DMS114 treated with DMSO at 0.1 percent for 48 hours (cell line): Measurements from ENCODE around the gene NCKAP5.

ENCODE experiments used
- DNase-seq: peaks from one replicate; lab custom pipeline; 2025; ENCODE audit not compliant: unreplicated experiment; lab: John Stamatoyannopoulos, UW

Gene NCKAP5

DNA sequence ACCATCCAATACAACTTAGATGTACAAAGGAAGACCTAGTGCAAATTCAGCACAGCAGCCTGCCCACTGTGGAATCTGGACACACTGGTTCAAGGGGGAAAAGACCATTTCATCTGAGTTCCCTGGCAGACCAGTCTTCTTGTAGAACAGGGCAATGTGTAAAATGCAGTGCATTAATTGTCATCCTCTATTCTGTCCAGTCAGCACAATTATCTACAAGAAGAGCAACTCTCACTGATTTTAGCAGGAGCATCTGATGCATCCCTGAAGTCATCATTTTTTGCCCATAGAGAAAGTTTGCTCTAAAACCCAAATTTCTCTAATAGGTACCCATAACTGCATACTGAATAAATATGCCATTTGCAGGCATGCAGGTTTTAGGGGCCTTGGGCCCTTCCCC, 816.4 kb downstream of the NCKAP5 start:
- DNase-seq: no peak

DNA sequence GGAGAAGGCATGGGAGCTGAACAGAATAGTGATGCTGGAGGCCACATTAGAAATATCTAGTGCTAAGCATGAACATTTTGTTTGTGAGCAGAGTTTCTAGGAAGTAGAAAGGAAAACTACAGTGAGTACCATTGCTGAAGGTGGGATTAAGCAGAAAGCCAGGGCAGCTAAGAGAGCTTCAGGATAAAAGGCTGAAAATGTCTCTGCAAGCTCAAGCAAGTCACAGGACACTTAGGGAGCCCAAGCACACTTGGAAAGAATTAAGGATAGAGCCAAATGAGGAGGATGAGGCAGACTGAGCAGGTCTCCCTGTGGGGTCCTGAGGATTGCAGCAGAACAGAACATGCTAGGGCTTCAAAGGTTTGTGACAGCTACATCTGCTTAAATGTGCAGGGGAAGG, 817.7 kb downstream of the NCKAP5 start:
- DNase-seq: no peak

DNA sequence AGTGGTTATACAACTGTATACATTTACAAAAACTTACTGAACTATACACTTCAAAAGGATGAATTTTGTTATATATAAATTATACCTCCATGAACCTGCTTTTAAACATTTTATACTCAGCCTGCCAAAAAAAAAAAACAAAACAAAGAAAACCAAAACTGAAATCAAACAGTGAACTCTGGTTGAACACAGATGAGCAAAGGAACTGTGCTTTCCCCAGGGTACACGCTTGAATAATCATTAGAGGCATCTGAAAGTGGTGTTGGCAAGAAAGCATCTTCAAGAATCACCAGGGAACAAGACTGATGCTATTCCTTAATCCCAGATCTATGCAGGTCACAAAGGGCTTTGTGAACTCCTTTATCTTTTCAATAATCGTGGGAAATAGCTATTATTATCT, 821.2 kb downstream of the NCKAP5 start:
- DNase-seq: no peak

DNA sequence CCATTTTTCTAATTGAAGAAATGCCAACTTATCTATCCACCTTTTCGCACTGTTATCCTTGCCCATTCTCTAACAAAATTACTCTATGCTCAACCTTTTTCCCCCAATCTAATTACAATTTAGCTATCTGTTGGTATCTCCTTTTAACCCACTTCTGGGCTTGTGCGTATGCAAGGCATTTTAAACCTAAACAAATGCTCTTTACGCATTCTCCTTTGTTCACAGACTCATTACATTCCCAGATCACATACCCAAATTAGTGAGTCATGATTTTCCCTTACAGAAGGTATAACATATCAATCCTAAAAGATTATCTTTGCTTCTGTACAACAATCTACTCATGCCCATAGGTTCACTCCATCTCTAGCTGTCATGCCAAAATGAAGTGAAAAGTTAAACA, 826.5 kb downstream of the NCKAP5 start:
- no peak for DNase-seq

DNA sequence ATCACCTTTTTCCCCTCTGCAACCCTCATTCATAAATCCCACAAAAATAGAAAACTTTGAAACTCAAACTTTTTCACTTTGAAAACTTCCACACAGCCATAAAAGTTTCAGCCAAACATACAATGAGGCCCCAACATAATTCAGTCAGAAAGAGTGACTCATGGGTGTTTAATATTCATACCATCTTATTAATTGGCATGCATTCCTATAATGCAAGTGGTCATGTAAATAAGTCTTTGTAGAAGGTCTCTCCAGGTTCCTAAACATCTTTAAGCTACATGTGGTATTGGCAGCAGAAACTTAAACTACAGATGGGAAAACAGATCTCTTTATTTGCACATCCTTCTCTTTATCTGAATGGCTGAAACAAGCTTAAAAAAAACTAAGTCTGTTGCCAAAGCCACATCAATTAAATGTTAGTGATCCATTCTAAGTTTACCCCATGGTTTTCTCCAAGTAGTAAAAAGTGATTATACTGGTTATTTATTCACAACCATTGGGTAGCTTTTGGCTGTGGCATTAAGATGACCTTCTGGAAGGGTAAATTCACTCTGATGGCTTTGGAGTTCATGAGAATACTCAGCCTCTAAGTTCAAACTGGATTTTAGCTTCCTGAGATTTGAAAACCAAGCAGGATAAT, 828.1 kb downstream of the NCKAP5 start:
- DNase-seq: no peak

DNA sequence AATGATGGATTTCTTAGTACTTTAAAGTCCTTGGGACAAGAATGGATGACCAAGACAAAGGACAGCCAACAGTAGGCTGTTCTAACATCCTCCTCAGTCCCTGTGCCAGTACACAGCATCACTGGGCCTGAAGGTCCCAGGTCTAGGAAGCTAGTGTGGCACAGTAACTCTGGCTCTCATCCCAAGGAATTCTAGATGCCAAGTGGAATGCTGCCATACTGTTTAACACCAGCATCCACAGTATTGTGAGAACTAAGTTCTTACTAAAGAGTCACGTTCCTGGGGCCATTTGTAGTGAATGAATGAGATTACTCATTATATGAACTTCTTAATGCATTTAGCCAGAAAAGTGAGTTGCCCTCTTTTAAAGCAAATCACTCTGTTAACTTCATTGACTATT, 830.0 kb downstream of the NCKAP5 start:
- no peak for DNase-seq

DNA sequence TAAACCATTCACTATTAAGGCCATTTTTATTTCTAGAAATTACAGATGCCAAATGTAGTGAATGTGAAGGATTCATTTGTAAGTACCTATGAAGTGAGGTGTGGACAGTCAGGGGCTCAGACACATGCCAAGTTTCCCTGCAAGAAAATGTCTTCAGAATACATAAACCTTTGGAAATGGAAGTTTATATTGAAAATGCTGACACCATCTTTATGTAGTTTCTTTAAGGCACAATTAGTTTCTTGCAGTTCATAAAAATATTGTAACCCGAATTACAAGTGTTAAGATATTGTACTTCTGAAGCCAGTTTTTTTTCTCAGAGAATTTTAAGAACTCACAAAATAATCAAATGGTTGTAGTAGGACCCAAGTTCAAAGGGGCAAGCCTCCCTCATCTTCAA, 832.2 kb downstream of the NCKAP5 start:
- DNase-seq: no peak

DNA sequence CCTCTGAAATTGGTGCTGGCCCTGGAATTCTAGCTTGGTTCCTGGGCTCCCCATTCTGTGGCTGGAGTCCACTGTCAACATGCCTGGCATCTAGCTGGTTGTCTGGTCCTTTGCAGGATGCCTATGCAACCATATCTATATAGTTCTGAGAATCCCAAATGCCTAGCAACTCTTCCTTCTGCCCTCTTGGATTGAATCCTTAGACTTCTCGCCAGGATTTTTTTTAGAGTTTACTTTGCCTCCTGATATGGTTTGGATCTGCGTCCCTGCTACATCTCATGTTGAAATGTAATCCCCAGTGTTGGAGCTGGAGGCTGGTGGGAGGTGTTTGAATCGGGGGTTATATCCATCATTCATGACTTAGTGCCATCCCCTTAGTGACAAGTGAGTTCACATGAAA, 833.3 kb downstream of the NCKAP5 start:
- no peak for DNase-seq

DNA sequence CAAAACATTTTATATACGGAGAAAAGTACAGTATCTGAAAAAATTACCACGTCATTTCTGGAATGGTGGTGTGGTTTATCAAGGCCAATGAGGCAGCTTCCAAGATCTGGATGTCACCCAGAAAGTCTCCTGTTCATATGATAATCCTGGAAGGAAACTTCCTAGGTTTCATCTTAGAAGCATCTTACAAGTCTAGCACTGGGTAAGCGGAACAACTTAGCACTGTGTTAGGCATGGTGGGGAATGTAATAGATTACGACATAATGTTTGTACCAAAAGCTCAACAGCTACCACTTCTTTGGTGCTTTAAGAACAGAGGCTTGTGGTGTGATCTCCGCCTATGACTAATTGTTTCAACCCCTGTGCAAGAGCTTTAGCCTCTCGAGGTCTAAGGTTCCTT, 835.2 kb downstream of the NCKAP5 start:
- DNase-seq: no peak

DNA sequence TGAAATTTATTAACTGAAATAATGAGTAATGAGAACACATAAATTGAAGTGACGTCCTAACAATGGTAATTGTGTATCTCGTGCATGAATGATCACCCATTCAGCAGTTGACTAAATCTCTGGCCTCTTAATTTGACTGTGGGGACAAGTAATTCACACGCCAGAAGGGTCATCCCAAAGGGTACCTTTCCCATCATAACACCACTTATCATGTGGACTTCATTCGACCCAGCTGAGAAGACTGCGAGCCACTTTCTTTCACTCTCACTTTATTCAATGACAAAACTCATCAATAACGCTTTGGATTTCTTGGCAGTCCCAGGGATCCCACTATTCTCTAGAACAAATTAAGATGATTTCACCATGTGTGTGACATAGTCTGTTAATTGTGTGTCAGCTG, 835.6 kb downstream of the NCKAP5 start:
- no peak for DNase-seq

DNA sequence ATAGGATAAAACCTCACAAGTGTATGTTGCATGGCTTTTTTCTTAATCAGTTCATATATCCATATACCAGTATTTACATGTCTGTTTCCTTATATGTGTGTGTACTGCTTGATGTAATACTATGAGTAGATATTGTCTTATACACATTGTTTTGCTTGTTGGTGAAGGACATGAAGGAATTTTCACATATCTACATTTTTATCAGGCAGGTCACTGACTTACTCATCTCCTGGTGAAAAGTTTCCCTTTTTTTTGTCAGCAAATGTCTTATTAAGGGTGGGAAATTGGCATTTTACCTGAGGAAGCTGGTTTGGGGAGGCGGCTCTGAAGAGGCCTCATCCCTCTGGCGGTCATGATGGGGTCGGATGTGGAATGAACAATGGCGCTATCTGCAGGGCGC, 836.8 kb downstream of the NCKAP5 start:
- DNase-seq: no peak

DNA sequence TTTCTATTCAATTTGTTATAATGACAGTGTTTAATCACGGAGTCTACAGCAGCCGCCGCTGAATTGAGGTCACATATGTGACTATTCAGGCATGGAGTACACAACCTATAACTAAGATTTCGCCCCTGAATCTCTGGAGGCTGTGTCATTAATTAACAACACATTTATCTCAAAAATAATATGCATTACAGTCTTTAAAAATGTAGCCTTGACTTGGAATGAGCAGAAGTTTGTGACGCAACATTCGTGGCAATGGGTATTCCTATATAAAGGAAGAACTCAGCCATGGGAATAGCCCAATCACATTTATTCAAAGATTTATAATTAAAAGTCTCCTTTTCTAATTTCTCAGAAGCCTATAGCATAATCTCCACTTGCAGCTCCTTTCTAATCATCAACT, 837.7 kb downstream of the NCKAP5 start:
- DNase-seq: no peak

DNA sequence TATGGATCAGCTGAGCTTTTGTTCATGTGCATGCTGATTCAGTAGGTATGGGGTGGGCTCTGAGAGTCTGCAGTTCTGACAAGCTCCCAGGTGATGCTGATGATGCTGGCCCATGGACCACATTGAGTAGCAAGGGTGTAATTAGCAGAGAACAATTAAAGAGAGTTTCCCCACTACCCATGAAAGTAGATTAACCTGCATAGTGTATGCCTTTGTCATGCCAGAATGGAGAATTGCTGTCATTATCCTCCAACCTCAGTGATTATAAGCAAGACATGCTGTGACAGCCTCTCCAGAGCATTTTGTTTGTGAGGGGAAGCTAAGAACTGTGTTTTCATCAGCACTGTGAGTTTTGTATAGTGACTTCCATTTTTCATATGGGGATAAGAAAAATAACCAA, 838.7 kb downstream of the NCKAP5 start:
- no peak for DNase-seq

DNA sequence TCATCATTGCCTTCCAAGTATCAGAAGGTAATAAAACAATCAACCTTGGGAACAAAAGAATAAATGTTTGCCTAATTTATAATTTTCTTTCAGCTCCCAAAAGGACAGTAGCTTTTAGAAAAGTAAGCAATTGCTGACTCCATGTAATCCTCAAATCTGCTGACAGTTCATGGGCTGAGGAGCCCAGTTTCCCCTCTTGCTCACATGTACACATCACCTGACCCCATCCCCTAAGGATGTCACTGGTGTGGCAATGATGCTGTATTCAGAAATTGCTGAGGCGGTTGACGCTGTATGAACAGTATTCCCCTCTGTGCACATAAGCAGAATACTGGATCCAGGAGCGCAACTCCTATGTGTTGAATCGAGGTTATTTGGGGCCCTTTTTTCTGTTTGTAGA, 842.1 kb downstream of the NCKAP5 start:
- no peak for DNase-seq

DNA sequence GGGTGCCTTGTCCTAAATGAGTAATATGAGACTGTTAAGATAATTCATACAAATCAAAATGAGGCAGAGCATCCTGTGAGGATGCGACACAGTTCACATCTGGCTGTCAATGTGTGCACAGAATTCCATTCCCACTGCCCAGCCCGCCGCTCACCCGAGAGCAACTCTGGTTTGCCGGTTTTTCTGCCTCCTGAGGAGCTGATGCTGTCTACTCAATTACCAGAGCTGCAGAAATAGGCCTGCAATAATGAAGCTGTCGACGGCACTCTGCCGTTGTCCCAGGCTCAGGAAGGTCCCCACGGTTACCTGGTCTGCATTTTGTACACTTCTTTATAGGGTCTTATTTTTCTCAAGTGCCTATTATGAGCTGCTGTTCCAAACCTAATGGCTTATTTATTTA, 842.5 kb downstream of the NCKAP5 start:
- DNase-seq: no peak

DNA sequence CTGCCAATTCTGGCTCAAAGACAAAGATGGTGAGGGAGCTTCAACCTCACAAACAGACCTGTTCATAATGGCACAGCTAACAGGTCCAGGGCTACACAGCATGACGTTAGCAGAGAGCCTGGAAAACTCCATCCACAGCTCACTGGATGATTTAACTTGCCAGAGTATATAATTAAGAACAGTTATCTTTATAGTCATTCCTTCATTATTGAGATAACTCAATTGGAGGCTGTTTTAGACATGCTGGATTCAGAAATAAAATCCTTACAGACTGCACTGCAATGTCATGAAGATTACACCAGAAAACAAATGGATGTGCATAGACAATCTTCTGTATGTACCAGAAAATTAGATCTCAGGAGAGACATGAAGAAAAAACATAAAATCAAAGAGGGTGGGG, 843.1 kb downstream of the NCKAP5 start:
- no peak for DNase-seq

DNA sequence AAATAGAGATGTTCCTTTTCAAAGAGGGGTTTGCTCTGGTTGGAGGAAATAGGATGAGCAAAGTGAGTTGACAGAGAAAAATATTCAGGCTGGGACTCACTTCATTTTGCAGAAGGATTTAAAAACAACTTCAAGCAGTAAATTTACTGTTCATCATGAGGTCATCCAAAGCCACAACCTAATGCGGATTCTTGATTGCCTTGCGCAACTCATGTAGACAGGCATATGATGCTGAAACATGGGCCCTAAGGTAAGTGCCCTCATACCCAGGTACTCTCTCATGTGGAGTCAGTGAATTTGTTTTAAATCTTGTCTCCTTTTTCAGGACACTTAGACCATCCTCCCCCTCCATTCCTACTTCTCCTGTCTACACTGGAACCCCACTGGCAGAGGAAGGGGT, 846.3 kb downstream of the NCKAP5 start:
- DNase-seq: no peak

DNA sequence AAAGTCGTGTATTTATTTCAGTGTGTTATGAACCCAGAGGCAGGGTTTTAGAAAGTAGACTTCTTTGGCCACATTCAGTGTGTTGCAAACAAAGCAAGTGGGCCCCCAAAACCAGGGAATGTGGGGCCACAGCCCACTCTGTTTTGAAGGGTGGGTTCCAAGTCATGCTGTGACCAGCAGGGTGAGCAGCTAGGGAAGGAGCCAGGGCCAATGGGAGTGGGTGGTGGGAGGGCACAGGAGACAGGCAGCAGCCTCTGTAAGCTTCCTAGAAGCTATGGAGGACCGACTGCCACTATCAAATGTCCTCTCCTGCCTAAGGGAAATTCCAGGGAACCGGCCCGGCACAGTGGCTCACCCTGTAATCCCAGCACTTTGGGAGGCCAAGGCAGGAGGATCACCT, 847.9 kb downstream of the NCKAP5 start:
- no peak for DNase-seq

DNA sequence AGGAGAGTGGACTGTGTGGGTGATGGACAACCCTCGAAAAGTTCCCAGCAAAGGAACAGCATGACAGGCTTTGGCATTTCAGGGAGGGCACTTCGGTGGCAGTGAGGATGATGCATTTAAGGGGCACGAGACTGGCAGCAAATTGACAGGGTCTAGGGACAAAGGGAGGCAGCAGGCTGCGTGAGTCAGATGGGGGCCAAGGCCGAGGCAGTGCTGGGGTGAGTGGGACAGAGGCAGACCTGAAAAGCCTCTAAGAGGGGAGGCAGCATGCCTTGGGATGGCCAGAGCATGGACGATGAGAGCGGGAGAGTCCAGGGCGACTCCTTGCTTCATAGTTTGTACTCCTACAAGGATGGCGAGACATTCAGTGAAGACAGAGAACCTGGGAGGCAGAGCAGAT, 848.8 kb downstream of the NCKAP5 start:
- no peak for DNase-seq

DNA sequence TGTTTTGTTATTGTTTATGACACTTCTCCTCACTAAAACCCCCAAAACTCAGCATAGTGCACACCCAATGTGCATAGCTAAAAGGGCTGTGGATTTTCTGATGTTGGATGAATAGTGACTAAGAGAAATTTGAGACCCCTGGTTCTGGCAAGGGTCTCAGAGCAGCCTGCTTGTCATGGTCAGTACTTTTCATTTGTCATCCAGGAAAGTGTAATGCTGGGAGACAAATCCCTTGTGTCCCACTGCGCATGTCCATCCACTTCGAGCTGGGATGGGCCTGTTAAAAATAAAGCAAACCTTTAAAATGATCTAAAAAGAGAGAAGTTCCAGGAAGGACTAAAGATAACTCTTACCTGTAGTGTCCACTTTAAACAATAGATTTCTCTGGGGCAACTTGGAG, 851.3 kb downstream of the NCKAP5 start:
- DNase-seq: no peak

DNA sequence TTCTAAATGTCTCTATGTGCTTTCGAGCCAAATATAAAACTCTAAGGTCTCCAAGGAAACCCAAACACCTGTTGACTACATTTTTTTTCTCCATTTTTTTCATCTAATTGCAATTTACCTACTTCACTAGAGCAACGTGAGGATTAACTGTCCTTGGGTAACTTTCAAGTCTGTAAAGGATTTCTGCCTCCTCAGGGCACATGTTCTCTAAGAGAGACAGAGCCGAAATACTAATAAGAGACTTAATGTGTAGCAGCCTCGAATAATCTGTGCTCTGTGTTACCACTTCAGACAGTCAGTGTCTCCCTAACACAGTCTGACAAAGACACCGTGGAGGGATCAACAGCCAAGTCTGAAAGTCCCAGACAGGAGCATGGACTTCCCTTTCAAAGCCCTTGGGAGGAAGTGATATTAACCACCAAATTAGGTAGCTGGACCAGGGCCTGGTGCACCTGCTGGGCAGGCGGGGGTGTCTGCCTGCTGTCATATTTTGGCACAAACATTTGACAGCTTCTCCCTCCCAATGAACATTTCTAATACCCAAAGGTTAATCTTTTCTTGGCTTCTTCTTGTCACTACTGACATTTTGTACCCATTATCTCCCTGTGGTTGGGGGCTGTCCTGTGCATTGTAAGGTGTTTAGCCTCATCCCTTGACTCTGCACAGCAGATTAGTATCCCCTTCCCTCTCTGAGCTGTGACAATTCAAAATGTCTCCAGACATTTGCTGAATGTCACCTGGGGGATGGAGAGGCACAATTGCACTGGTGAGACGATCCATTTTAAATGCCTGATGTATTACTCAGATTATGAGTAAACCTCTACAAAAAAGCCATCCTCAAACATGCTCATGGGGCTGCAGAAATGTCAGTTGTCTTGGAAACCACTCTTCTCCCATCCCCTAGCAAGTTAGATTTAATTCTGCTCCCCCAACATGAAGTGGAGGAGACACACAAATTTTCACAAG, 852.6 kb downstream of the NCKAP5 start:
- no peak for DNase-seq

DNA sequence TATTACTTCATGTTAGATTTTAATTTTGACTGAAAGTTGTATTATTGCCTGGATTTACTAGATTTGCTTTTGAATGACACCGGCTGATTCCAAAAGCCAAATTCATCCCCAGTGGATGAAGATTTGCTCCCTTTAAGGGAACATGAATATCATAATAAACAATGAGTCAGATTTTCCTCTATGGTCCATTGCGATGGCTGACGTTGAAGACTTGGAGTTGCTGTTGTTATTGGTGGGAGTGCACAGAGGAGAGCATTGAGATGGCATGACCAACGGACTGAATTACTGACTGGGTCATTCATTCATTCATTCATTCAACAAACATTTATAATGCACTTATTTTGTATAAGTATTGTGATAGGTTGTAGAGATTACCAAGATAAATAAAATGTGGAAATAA, 864.9 kb downstream of the NCKAP5 start:
- no peak for DNase-seq

DNA sequence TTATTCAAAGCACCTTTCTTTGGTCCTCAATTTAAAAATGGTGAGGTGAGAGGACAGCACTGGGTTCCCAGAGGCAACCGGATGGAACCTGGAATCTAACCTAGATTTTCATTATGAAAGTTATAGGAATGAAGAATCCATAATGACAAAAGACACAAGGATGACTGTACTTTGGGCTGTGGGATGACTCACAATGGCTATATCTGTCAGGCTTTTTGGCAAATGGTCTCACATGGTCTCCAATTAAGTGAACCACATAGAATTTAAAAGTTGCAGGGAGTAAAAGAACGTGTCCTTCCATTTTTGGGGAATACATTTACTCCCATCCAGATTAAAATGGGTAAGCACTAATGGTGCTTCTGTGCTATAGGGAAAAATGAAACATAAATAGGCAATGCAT, 866.5 kb downstream of the NCKAP5 start:
- no peak for DNase-seq
